Erythroblast (primary cell): ENCODE results near the gene EOLA1.

Experiments used
- GATA1 ChIP-seq: IDR thresholded peaks from 2 replicates; pipeline ENCODE4 v1.6.1; 2011; ENCODE audit warnings: low read depth, mild to moderate bottlenecking, control low read depth, low read length, moderate library complexity
- POLR2A ChIP-seq: IDR thresholded peaks from 2 replicates; pipeline ENCODE4 v1.6.1; 2011; ENCODE audit warnings: mild to moderate bottlenecking, low read length

GRCh38 chrX:149495573-149496071 lies 45.2 kb upstream of the EOLA1 start:
- TF ChIP-seq POLR2A (no peak), GATA1 (no peak)
